ACC112 (cell line): ENCODE data around the gene KIF3A.

Experiments used
- H2AFZ ChIP-seq: fragments of 200-600 bp; sonication (generic); one replicate; pipeline ENCODE4 v1.6.0; 2017; ENCODE audit warnings: antibody characterized with exemption, low read length; ENCODE audit not compliant: unreplicated experiment
- H3K27ac ChIP-seq: fragments of 200-600 bp; sonication (generic); 2 replicates; pipeline ENCODE4 v1.5.1; 2014; ENCODE audit warnings: low read depth, mild to moderate bottlenecking, antibody characterized with exemption, low read length, moderate library complexity
- H3K27me3 ChIP-seq: fragments of 200-600 bp; sonication (generic); 2 replicates; pipeline ENCODE4 v1.6.1; 2014; ENCODE audit warnings: mild to moderate bottlenecking, antibody characterized with exemption, low read length, moderate library complexity, mixed read lengths; ENCODE audit not compliant: insufficient read depth
- H3K36me3 ChIP-seq: fragments of 200-600 bp; sonication (generic); 2 replicates; pipeline ENCODE4 v1.6.1; 2016; ENCODE audit warnings: mild to moderate bottlenecking, antibody characterized with exemption, low read length, moderate library complexity, mixed read lengths; ENCODE audit not compliant: insufficient read depth
- H3K4me1 ChIP-seq: fragments of 200-600 bp; sonication (generic); one replicate; pipeline ENCODE4 v1.6.1; 2016; ENCODE audit warnings: low read length, mixed read lengths; ENCODE audit not compliant: insufficient read depth, unreplicated experiment, control insufficient read depth
- H3K4me3 ChIP-seq: fragments of 200-600 bp; sonication (generic); 2 replicates; pipeline ENCODE4 v1.5.1; 2014; ENCODE audit warnings: mild to moderate bottlenecking, low read depth, low read length
- H3K79me2 ChIP-seq: fragments of 200-600 bp; sonication (generic); one replicate; pipeline ENCODE4 v1.6.0; 2016; ENCODE audit warnings: low read length; ENCODE audit not compliant: control insufficient read depth, unreplicated experiment, insufficient read depth

The KIF3A gene

DNA sequence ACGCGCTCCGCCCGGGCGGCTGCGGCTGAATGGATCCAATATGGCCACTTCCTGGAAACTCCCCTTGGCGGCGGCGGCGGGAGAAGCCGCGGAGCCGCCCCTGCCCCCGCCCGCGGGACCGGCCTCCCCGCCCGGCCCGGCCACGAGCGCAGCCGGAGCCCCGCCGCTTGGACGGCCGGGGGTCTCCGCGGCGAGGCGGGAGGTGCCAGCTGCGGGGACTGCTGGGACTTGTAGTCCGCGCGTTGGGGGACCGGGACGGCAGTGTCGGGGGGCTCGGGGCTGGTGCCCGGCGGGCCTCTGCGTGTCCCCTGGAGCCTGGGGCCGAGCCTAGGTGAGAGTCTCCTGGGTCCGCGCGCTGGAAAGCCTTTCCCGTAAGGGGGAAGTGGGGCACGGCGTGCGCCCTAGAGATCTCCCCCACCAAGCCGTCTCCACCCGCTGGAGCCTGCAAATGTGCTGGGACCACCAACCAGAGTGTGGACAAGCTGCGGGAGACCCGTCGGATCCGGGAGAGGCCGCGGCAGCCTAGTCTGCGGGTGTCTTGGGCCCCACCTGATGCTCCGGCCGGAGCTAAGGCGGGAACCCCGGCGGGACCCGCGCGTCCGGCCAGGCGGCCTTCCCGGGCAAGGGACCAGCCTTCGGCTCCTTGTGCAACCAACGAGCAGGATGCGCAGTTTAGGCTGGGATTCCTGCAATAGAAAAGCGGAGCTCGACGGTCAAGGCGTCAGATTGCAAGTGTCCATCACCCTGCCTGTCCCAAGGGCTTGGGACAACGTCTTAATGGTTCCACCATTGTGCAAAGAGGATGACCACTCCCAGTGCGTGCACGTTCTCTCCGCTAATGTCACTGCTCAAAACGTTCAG is 40.1 kb upstream of the KIF3A start, which contains the start of gene SEPTIN8:
Gene SEPTIN8, minus strand, starts transcription at position 31 of the 861 bp plus-strand sequence. CDS start 102 bp downstream, outside the sequence.
- Histone ChIP-seq H3K36me3 (no peaks in the 10 kb centered on the region), H3K27ac (no peak within 1 kb of the TSS), H2AFZ (peak within 1 kb of the TSS; percentile 98), H3K79me2 (peaks cover 32% of the 10 kb centered on the region), H3K4me1 (peaks cover 26% of the 10 kb centered on the region), H3K27me3 (no peaks in the 10 kb centered on the region), H3K4me3 (peak within 1 kb of the TSS; percentile 83)

- Histone ChIP-seq H2AFZ (peak overlapping the region; percentile 98), H3K27ac (no peak overlapping the region)
These were observed 39.5 kb upstream of the KIF3A start for GRCh38 chr5:132776938-132777208.

DNA sequence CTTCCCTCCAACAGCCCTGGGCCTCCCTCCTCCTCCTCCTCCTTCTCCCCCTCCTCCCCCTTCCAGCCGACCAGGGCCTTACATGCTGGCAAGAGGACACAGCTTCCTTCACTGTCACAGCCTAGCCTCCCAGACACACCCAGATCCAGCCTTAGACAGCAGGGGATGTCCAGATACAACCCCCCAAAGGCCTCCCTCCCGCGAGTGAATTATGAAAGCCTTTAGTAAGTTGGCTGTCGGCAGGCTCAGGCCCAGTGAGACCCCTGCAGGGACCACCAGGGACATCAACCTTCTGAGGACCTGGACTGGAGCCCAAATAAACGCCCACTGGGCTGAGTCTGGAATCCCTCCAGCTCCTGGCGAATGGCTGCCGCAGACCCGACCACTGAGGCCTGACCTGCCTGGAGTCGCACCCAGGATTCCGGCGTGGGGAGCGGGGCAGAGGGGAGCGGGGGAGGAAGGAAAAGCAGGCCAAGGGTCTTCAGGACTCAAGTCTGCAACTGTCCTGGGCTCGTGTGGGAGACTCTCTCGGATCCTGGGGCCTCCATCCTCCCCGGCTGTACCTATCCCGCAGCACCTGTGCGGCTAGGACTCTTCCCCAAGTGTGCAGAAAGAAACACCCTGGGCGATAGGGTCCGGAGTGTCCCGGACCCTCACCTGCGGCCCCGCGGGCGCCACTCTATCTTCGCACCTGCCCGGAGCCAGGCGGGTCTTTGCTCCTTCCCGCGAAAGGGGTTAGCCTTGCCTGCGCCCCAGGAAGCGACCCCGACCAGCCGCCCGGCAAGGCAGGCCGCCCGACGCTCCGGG is 39.0 kb upstream of the KIF3A start:
- Histone ChIP-seq H3K36me3 (no peaks in the 10 kb centered on the region), H3K4me3 (peak overlapping the region; percentile 83), H2AFZ (peak overlapping the region; percentile 43), H3K79me2 (peaks cover 33% of the 10 kb centered on the region), H3K27me3 (no peaks in the 10 kb centered on the region), H3K4me1 (peaks cover 17% of the 10 kb centered on the region), H3K27ac (no peak overlapping the region)

More at GRCh38 chr5:132776938-132777208, 39.5 kb upstream of the KIF3A start:
- Histone ChIP-seq H3K27me3 (no peaks in the 10 kb centered on the region), H3K79me2 (peaks cover 33% of the 10 kb centered on the region), H3K4me3 (peak overlapping the region; percentile 83), H3K36me3 (no peaks in the 10 kb centered on the region), H3K4me1 (peaks cover 20% of the 10 kb centered on the region)

DNA sequence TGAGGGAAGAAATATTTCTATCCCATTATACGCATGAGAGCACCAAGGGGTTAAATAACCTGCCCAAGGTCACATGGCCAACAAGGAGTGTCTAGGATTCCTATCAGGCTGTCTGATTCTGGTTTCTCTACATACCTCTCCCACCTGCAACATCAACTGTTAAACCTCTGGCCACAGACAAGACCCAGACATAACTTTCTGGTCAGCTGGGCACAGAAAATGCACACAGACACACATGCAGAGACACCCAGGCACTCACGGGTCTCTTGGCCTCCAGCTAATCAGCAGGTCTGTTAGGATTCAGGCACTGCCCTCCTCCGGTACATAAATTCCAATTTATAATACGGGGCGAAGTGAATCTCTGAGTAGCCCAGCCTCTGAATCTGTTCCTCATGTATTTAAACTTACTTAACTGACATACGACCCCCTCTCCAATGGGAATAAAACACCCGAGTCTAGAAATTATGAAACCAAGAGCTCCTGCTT is 38.2 kb upstream of the KIF3A start:
- no peaks in the 10 kb centered on the region for H3K27me3 ChIP-seq
- peaks cover 33% of the 10 kb centered on the region for H3K79me2 ChIP-seq
- no peaks in the 10 kb centered on the region for H3K36me3 ChIP-seq
- peaks cover 17% of the 10 kb centered on the region for H3K4me1 ChIP-seq
- H2AFZ ChIP-seq, result no peak overlapping the region
- H3K27ac ChIP-seq, result no peak overlapping the region
- H3K4me3 ChIP-seq, result peak overlapping the region; percentile 83

- Histone ChIP-seq H3K4me1 (peaks cover 17% of the 10 kb centered on the region), H3K27ac (no peak overlapping the region), H3K79me2 (peaks cover 33% of the 10 kb centered on the region), H3K36me3 (no peaks in the 10 kb centered on the region), H3K4me3 (no peak overlapping the region), H2AFZ (no peak overlapping the region), H3K27me3 (no peaks in the 10 kb centered on the region)
These were observed 37.5 kb upstream of the KIF3A start for GRCh38 chr5:132774896-132775295.

DNA sequence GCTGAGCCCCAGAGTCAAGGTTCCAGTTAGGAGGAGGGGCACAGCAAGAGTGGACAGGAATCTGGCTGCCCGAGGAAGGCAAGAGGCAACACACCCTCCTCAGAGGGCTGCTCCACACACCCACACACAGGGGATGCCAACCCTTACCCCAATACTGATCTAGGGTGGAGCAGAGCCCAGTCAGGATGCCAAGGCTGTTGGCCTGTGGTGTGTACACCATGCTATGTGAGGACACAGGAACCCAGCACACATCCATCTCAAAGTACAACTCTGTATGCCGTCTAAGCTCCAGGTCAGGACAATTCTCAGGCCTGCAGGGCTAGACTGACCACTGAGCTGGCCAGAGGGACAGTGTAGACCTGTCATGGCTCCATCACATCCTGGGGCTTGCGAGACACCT is 37.1 kb upstream of the KIF3A start:
- Histone ChIP-seq H3K79me2 (peaks cover 36% of the 10 kb centered on the region), H3K36me3 (no peaks in the 10 kb centered on the region)

DNA sequence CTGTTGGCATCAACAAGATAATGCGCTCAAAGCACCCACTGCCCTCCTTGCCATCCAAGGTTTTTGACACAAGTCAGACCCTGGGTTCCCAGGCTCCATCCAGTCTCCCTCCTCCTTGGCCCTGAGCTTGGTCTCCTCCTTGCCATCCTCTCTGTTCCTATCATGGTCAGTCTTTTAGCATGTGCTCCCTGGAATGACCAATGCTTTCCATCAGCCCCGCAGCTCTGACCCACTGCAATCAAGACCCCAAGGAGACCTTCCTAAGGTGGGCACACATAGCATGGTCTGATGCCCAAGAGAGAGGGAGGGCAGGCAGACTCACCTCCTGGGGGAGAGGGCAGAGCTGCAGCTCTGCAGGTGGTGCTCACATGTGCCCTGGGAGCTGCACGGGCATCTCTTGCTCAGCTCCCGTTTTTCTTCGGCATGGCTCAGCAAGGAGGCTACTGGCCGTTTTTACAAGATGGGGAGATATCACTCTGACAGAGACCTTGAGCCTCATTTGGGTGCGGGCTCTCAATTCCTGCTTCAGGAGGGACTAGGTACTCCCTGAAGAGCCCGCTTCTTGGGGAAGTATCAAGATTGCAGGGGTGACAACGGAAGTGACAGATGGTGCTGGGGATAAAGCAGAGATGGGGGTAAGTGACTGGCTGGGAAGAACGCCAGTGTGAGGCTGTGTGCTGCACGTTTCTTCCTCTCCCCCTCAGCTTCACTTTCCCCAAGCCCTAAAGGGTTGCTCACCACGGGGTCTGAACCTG is 36.4 kb upstream of the KIF3A start:
- Histone ChIP-seq H3K27me3 (no peaks in the 10 kb centered on the region), H3K27ac (no peak overlapping the region), H3K4me3 (no peak overlapping the region), H3K36me3 (no peaks in the 10 kb centered on the region), H3K79me2 (peaks cover 43% of the 10 kb centered on the region), H2AFZ (no peak overlapping the region), H3K4me1 (peaks cover 17% of the 10 kb centered on the region)

More for the DNA sequence above, 37.1 kb upstream of the KIF3A start:
- H3K4me3 ChIP-seq, result no peak overlapping the region
- H2AFZ ChIP-seq, result no peak overlapping the region
- H3K27ac ChIP-seq, result no peak overlapping the region
- H3K27me3 ChIP-seq, result no peaks in the 10 kb centered on the region
- peaks cover 17% of the 10 kb centered on the region for H3K4me1 ChIP-seq

DNA sequence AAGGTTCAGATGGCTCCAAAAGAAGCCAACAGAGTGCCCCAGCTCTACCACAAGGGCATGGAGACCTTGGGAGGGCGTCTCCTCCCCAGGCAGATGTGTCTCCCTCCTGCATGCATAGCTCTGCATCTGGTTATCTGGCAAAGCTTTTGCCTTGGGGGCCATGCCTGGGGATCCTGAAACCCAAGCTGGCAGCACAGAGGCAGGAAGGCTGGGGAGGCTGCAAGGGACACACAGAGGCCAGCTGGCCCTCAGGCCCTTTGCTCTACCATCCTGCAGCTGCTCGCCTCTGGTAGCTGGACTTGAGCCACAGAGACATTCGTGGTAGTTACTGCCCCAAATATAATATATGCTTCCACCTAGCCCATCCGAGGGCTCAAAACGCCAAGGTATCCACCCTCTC is 35.8 kb upstream of the KIF3A start:
- Histone ChIP-seq H3K36me3 (no peaks in the 10 kb centered on the region), H3K27me3 (no peaks in the 10 kb centered on the region), H3K79me2 (peaks cover 45% of the 10 kb centered on the region), H3K4me3 (no peak overlapping the region), H2AFZ (no peak overlapping the region), H3K4me1 (peaks cover 22% of the 10 kb centered on the region), H3K27ac (no peak overlapping the region)

GRCh38 chr5:132772291-132773070 is 35.1 kb upstream of the KIF3A start:
- Histone ChIP-seq H3K79me2 (peaks cover 48% of the 10 kb centered on the region), H2AFZ (no peak overlapping the region), H3K36me3 (no peaks in the 10 kb centered on the region), H3K4me3 (no peak overlapping the region), H3K27me3 (no peaks in the 10 kb centered on the region), H3K27ac (no peak overlapping the region), H3K4me1 (peaks cover 29% of the 10 kb centered on the region)
